ENCODE results near the gene TOP3B.

The TOP3B gene

GRCh38 chr22:21961886-21962654 is 20.5 kb downstream of the TOP3B start:
- DNase-seq: peak; percentile 11

GRCh38 chr22:21961127-21961867 is 21.3 kb downstream of the TOP3B start:
- DNase-seq: no peak

GRCh38 chr22:21960200-21961126 is 22.1 kb downstream of the TOP3B start:
- DNase-seq: no peak

- DNase-seq: no peak
These were observed 23.1 kb downstream of the TOP3B start for GRCh38 chr22:21959274-21960074.

GRCh38 chr22:21958360-21959273 is 24.0 kb downstream of the TOP3B start:
- no peak for DNase-seq

- DNase-seq: peak; percentile 72
These were observed 29.7 kb downstream of the TOP3B start, which contains the start of gene PPM1F for GRCh38 chr22:21952586-21953571. PPM1F (minus strand) TSS chr22:21952848; CDS start chr22:21946048, 6,800 bp downstream.

GRCh38 chr22:21951931-21952465 is 30.6 kb downstream of the TOP3B start:
- DNase-seq: peak; percentile 11

GRCh38 chr22:21951062-21951461 is 31.5 kb downstream of the TOP3B start:
- DNase-seq: no peak

GRCh38 chr22:21949948-21950347 is 32.6 kb downstream of the TOP3B start:
- no peak for DNase-seq

- DNase-seq: no peak
These were observed 33.0 kb downstream of the TOP3B start for GRCh38 chr22:21949569-21949918.

- DNase-seq: no peak
These were observed 33.6 kb downstream of the TOP3B start for GRCh38 chr22:21948824-21949568.

- DNase-seq: no peak
These were observed 34.2 kb downstream of the TOP3B start for GRCh38 chr22:21948390-21948789.

- peak; percentile 62 for DNase-seq
These were observed 35.3 kb downstream of the TOP3B start for GRCh38 chr22:21947040-21948014.

GRCh38 chr22:21946262-21946925 is 36.2 kb downstream of the TOP3B start:
- DNase-seq: no peak

- no peak for DNase-seq
These were observed 36.9 kb downstream of the TOP3B start for GRCh38 chr22:21945453-21946261.

GRCh38 chr22:21944871-21945270 is 37.7 kb downstream of the TOP3B start:
- DNase-seq: no peak

Measured in fibroblast of skin of right biceps (primary cell).